Renal pelvis (tissue), 4 donors: ENCODE results near the gene GPR55. TPM values are rescaled to one million over a fixed set of nuclear protein-coding genes. Genes with fewer than 3 reads are reported as not detected.

ENCODE experiments used
- DNase-seq: peaks from one replicate; pipeline ENCODE4 v3.0.0-alpha.2; 2013
- polyA plus RNA-seq, 3 donors: library from polyadenylated mRNA; unstranded; fragments of 120-200 nt; gene quantifications; one replicate each; pipeline ENCODE4 v1.2.1, GENCODE V29; 2013; ENCODE audit not compliant: insufficient read length in 3 of 3

GPR55 gene
- polyA plus RNA-seq, 3 donors: 0.18 to 0.19 (median 0.18) TPM

DNA sequence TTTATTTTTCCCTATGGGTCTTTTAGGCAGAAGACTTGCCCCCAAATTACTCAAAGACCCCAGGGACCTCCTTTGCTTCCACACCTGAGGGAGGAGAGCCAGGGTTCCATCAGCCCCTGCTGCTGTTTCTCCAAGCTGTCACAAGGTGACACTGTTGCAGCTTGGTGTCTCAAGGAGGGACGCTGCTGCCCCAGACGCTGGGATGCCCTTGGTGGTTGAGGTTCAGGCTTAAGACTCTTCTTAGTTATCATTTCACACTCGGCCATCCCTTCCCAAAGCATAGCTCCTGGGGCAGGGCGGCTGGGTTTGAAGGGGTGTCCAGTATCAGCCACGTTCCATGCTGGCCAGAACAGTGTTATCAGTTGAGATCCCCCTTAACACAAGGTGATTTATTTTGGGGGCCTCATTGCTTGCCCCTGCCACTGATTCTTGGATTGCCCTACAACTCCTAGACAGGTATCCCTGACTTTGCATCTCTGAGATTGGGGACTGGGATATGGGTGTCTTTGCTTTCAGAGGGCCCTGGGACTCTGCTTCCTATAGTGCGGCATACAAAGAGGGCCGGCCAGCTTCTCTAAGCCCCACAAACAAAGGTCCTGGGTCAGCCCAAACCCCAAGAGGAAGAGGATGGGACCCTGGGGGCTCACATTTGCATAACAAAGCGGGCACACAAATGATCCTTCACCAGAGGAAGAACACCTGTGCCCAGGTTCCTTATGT, 22.7 kb downstream of the GPR55 start:
- no peak for DNase-seq

DNA sequence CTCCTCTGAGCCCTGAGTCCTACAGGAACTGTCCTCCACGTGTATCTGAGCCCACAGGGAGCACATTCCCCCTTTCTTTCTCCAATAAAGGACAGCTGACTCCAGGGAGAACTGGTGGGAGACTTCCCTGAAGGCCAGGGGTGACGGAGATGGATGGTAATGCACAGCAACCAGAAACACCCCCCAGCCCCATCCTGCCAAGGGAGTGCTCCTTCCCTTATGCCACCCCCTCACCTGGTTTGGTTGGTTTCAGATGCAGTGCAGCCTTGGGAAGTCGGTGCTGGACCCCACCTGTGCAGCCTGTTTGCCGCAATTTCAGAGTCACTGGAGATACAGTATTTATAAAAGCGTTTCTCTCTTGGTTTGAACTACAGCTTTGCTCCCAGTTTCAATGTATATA, 24.0 kb downstream of the GPR55 start:
- DNase-seq: no peak

- no peak for DNase-seq
Measured at GRCh38 chr2:230900336-230900995, 24.6 kb downstream of the GPR55 start.

DNA sequence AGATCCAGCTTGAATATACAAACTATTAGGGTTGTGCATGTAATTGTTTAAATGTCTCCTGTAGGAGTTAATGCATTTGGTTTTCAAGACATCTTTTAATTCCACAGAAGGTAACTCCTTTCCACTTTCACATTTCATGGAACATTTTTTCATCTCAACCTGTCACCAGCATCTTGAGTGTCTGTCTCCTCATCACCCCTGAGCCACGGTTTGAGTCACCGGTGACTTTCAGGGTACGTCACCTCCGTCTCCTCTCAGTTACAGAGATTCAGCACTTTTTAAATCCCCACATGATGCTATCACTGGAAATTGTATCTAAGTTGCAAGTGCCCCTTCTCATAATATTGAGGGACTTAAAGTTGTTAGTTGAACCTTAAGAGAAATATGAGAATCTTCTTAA, 25.3 kb downstream of the GPR55 start:
- DNase-seq: no peak

DNA sequence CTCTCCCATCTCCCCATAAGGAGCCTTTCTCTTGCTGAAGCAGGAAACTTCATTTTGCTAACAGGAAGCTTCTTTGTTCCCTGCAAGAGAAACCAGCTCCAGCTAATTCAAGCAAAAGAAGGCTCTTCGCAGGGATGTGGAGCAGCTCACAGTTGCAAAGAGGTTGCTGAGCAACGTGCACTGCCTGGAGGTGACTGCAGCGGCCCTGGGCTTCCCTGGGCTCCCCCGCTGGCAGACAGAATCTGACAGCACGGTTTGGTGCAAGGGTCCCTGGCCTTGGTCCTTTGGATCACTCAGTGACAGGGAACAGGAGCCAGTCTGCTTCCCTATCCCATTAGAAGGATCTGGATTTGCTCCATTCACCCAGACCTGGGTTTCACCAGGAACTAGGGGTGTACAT, 25.8 kb downstream of the GPR55 start:
- no peak for DNase-seq

DNA sequence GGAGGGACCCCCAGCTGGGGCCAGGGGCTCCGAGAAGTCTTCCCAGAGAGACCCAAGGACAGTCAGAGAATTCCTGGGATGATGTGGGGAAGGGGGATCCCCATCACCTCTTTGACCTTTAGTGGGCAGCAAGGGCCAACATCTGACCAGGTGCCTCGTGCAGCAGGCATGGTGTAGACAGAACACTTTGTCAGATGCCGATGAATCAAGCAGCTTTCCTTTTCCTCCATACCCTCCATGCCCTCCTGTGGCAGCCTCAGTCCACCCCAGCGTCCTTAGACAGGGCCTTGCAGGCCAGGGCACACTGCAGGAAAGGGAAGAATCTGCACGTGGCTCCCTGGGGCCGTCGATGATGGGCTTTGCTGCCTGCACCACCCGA, 26.3 kb downstream of the GPR55 start:
- DNase-seq: no peak

DNA sequence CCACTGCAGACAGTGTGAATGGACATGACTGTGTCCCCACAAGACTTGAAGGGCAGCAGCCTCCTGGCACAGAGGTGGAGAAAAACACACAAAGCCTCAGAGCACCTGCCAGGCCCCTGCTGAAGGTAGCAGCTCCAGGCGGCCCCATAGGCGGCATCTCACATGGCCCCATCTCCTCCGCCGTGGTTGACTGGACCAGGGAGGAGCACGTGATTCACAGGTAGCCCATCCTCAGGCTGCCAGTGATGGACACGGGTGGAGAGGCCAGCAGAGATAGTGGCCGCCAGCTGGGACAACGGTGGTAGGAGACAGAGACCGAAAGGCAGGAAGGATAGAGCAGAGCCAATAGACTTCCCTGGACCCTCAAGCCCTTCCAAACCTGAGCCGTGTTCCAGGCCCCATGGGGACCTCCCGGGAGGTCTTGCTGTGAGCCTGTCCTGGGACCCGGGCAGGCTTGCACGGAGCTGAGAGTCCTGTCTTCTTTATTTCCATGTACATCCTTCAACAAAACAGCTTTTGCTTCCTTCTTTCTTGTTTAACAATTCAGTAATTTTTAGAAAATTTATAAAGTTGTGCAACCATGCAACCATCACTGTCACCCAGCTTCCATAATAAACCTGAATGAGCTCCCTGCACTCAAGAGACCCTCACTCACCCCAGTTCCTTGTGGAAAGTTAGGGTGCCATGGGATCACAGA, 26.9 kb downstream of the GPR55 start:
- no peak for DNase-seq

DNA sequence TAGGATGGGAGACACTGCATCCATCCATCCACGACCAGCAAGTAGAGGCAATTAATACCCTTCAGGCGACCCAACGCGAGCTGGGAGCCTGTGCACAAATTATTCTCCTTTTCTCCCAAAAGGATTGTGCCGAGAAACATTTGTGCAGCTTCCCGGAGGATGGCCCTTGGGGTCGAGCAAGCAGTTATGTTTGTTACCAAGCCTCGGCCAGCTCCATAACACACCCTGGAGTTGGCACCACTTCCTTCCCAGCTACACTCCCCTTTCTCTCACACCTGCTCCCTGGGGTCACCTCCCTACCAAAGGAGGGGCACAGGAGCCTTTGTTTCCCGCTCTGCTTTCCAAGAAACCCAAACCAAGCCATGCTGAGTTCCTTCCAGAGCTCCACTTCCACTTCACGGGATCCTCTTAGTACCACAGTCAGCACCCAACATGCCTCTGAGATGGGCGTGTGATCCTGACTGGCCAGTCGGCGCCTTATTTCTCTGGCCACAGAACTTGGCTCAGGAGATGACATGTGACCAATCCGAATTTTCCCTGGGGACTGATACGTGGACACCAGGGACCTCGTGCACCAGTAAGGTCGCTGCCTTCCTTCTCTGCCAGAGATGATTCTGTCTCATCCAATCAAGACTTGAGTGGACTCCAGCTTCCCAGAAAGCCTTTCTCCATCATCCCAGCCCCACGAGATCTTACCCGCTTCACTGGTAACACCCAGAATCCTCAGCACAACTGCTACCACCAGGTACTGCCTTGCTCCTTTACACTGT, 28.5 kb downstream of the GPR55 start:
- DNase-seq: no peak

DNA sequence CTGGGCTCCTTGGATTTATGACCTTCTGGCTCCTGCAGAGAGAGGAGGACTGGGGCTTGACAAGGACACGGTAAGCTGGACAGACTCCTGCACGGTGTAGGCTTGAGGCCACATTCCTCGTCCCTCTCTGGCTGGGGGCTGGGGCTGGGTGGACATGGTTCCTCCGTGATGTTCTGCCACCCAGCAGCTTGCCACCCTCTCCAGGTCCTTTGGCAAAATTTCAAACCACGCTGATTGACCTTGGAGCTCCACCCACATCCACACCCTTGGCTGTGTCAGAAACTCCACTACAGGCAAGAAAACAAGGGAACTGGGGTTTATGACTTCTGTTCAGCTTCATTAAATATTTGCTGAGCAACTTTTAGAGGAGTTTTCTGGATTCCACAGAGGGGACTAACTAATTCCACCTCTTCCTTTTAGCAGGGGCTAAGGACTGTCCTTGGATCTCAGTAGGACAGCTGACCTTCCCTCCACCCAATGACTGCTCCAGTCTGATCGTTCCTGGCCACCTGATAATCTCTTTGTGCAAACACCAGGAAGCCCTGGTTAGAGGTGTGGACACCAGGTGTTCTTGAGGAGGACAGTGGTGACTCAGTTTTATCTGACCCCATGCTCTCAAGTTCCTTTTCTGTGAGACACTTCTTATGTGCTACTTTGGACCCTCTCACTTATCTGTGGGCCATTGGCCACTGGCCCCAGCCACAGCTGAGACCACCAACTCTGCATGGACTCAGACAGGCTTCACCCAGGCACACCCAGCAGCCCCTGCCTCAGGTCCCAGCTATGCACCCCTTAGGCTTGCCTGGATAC, 29.3 kb downstream of the GPR55 start:
- no peak for DNase-seq

GRCh38 chr2:230893841-230894781, 30.9 kb downstream of the GPR55 start:
- no peak for DNase-seq

- no peak for DNase-seq
Measured at GRCh38 chr2:230893338-230893737, 31.7 kb downstream of the GPR55 start.

DNA sequence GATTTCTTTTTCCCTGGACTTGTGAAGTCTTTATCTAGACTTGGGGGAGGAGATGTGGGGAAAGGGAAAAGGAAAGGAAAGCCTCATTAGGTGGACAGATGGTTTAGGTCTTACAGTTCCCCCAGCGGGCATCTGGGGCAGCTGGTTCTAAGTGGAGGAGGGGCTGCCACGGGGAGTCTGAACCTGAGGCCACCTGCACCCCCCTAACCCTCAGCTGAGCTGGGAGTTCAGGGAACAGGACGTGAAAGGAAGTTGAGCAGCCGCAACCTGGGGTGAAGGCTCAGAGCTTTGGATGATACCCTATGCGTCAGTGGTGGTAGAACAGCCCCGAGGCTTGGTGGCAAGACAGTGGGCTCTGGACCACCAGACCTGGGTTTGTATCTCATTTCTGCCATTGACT, 33.5 kb downstream of the GPR55 start:
- no peak for DNase-seq

DNA sequence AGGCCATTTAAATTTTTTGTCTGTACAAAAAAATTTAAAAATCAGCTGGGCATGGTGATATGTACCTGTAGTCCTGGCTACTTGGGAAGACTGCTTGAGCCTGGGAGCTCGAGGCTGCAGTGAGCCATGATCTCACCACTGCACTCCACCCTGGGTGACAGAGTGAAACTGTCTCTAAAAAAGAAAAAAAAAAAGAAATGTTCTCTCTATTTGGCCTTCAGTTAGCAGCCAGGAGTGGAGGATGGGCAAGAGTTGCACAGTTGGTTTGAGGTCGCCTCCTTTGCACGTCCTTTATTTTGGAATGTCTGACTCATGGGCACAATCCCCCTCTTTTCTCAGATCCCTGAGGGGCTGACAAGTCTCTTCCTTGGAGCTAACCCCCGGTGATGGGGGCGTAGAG, 34.0 kb downstream of the GPR55 start:
- DNase-seq: no peak

DNA sequence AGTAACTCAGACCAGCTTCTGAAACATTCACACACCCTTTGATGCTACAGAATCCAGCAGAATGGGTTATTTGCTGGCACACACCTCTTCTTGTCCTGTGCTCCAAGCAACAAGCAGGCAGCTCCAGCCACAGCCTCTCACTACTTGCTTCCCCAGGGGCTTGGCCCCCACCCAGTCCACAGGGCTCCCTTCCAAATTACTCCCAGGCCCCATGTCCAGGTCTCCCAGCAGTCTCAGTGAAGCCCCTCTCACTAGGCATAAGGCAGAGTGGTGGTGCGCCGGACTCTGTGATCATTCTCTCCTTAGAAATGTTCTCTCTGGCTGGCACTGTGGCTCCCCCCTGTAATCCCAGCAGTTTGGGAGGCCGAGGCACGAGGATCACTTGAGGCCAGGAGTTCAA, 34.4 kb downstream of the GPR55 start:
- DNase-seq: no peak

DNA sequence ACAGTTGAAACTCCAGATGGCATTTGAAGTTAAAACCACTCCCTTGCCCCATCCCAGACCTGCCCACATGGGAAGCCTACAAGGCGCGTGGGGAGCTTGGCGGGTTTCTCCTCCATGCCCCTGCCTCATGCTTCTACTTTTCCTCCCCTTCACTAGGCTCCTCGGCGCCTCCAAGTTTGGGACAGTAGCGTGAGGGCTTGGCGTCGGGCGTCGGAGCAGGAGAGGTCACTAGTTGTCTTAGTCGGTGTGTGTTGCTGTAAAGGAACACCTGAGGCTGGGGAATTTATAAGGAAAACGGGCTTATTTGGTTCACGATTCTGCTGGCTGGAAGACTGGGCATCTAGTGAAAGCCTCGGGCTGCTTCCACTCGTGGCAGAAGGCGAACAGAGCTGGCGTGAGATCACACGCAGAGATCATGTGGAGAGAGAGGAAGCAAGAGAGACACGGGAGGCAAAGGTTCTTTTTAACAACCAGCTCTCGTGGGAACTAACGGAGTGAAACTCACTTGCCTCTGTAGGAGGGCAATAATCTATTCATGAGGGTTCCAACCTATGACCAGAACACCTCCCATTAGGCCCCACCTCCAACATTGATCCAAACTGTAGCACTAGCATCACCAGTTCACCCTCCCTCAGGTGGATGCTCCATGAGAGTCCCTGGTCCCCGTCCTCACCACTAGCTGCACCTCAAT, 35.0 kb downstream of the GPR55 start:
- DNase-seq: no peak

GRCh38 chr2:230888824-230889400, 36.1 kb downstream of the GPR55 start:
- DNase-seq: no peak

- DNase-seq: no peak
Measured at GRCh38 chr2:230887342-230887741, 37.7 kb downstream of the GPR55 start.

DNA sequence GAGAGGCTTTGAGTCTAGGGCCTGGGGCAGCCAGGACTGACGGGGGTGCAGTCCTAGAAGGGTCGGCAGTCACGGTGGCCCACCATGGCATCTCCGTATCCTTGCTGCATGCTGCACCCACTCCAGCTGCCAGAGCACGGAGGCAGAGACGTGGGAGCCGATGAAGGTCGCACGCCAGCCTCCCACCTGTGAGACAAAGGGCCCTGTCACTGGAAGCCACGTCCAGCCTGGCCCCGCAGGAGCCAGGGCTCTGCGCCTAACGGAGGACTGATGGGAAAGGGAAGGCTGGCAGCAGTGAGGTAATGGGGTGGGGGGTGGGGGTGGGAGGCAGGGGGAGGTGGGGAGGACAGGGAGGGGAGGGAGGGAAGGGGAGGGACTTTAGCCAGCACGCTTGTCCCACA, 38.4 kb downstream of the GPR55 start:
- DNase-seq: no peak

- DNase-seq: no peak
Measured at GRCh38 chr2:230886206-230886605, 38.8 kb downstream of the GPR55 start.
